Measurements from ENCODE around the gene DLG2. TPM values are rescaled to one million over a fixed set of nuclear protein-coding genes. Genes with fewer than 3 reads are reported as not detected.
A peak's percentile ranks its signal among the peaks of the same experiment; 100 is the strongest.

The DLG2 gene
- total and polyA plus RNA-seq, 2 donors = 3.4 to 42.4 TPM

- Histone ChIP-seq H3K36me3 (ENCODE audit: insufficient read depth) (no peaks in the 10 kb centered on the region), H3K4me3 (ENCODE audit: low read depth, low read length) (no peak overlapping the region), H3K4me1 (ENCODE audit: insufficient read depth) (no peaks in the 10 kb centered on the region), H3K27ac (ENCODE audit: low read depth) (no peak overlapping the region)
- DNase-seq (ENCODE audit: extremely low spot score) = peak; percentile 2
- WGBS = 73% methylated on average over 3 of the region's 3 CpGs
Measured at GRCh38 chr11:84524422-84525051, 1102.6 kb downstream of the DLG2 start.

DNA sequence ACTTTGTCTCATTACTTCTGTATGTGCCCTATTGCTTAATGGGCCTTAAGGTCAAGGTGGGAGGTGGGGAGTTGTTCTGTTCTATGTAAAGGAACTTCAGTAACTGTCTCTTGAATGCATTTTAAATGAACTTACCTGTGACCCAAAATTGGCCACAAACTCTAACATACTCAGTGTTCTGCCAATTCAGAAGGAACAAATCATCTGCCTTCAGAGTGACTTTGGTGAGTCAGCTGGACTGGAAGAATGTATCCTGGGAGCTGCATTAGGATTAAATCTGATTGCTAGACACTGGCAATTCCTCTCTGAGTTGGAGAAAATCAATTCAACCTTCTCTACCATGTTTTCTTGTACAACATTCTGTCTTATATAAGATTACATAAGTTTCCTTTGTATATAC, 1104.8 kb downstream of the DLG2 start:
- no peak for DNase-seq (ENCODE audit: extremely low spot score)
- no peaks in the 10 kb centered on the region for H3K36me3 ChIP-seq (ENCODE audit: insufficient read depth)
- H3K4me1 ChIP-seq (ENCODE audit: insufficient read depth) = no peaks in the 10 kb centered on the region
- no peak overlapping the region for H3K4me3 ChIP-seq (ENCODE audit: low read depth, low read length)
- no peak overlapping the region for H3K27ac ChIP-seq (ENCODE audit: low read depth)

DNA sequence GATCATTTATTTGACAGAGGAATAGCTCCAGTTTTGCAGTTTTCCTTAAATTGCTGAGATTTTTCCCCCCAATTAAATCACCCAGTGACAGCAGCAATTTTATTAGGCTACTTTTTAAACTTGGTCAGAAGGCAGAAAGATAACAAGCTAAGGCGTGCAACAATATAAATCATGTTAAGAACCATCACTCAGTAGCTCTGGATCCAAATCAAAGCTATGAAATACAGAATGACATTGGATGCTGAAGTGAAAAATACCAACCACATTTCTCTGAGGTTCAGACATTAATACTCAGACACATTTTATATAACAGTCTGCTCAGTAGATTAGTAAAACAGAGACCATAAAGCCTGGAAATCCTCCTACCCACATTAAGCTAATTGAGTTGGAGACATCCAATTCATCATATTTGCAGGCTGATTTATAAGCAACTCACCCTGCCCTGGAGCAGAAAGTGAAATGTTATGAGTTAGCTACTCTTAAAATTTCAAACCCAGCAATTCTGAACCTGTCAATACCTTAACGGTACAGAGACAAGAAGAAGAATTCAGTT, 1108.4 kb downstream of the DLG2 start:
- DNase-seq (ENCODE audit: extremely low spot score) = peak; percentile 23
- H3K36me3 ChIP-seq (ENCODE audit: insufficient read depth) = no peaks in the 10 kb centered on the region
- no peaks in the 10 kb centered on the region for H3K4me1 ChIP-seq (ENCODE audit: insufficient read depth)
- WGBS = 64% methylated on average over 2 of the region's 2 CpGs
- H3K4me3 ChIP-seq (ENCODE audit: low read depth, low read length) = no peak overlapping the region
- H3K27ac ChIP-seq (ENCODE audit: low read depth) = no peak overlapping the region

DNA sequence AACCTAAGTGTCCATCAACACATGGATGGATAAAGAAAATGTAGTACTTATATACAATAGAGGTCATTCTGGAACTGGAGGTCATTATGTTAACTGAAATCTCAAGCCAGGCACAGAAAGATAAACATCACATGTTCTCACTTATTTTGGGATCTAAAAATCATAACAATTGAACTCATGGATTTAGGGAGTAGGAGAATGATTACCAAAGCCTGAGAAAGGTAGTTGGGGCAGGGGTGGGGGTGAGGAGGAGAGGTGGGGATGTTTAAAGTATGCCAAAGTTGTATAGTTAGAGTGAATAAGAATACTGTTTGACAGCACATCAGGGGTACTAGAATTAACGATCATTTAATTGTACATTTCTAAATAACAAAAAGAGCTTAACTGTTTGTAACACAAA, 1112.7 kb downstream of the DLG2 start:
- H3K4me3 ChIP-seq (ENCODE audit: low read depth, low read length) = no peak overlapping the region
- no peaks in the 10 kb centered on the region for H3K4me1 ChIP-seq (ENCODE audit: insufficient read depth)
- H3K27ac ChIP-seq (ENCODE audit: low read depth) = no peak overlapping the region
- H3K36me3 ChIP-seq (ENCODE audit: insufficient read depth) = no peaks in the 10 kb centered on the region
- DNase-seq (ENCODE audit: extremely low spot score) = no peak
- whole genome bisulfite sequencing = 76% methylated on average over 1 of the region's 1 CpG

DNA sequence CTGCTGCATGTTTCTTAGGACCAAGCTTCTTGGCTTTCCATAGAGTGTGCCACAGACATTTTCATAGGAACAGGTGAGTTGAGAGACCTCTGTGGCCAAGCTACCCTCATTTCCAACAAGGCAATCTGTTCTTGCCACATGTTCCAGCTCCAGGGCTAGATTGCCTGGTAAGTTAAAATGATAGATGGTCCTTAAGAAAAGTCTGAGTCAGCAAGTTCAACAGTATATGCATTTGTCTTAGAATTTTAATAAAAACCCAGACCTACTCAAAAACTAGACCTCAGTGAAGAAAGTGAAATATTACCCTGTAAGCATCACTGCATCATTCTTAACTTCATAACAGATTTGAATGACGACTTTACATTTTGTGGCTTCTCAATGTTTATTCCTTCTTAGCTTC, 1123.6 kb downstream of the DLG2 start:
- Histone ChIP-seq H3K4me1 (ENCODE audit: insufficient read depth) (no peaks in the 10 kb centered on the region), H3K36me3 (ENCODE audit: insufficient read depth) (no peaks in the 10 kb centered on the region), H3K4me3 (ENCODE audit: low read depth, low read length) (no peak overlapping the region), H3K27ac (ENCODE audit: low read depth) (no peak overlapping the region)
- WGBS = 87% methylated on average over 1 of the region's 1 CpG
- no peak for DNase-seq (ENCODE audit: extremely low spot score)

DNA sequence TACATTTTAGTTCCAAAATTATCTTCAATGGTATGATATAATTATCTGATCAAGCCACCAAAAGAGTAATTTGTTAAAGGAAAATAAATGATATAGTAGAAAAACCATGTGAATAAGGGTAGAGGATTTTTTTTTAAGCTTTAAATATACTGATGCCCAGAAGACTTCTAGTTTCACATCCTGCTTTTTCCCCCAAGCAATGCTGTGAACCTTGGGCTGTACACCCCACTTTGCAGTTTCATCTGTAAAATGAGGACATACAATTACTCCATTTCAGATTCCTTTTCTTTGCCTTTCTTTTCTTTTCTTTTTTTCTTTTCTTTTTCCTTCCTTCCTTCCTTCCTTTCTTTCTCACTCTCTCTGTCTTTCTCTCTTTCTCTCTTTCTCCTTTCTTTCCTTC, 1125.4 kb downstream of the DLG2 start:
- no peak overlapping the region for H3K4me3 ChIP-seq (ENCODE audit: low read depth, low read length)
- no peak overlapping the region for H3K27ac ChIP-seq (ENCODE audit: low read depth)
- no peaks in the 10 kb centered on the region for H3K4me1 ChIP-seq (ENCODE audit: insufficient read depth)
- no peaks in the 10 kb centered on the region for H3K36me3 ChIP-seq (ENCODE audit: insufficient read depth)
- DNase-seq (ENCODE audit: extremely low spot score) = no peak

GRCh38 chr11:84497981-84498411, 1129.1 kb downstream of the DLG2 start:
- H3K27ac ChIP-seq (ENCODE audit: low read depth) = no peak overlapping the region
- H3K4me1 ChIP-seq (ENCODE audit: insufficient read depth) = no peaks in the 10 kb centered on the region
- no peak for DNase-seq (ENCODE audit: extremely low spot score)
- H3K4me3 ChIP-seq (ENCODE audit: low read depth, low read length) = no peak overlapping the region
- H3K36me3 ChIP-seq (ENCODE audit: insufficient read depth) = no peaks in the 10 kb centered on the region
- 75% methylated on average over 4 of the region's 4 CpGs for WGBS

- Histone ChIP-seq H3K4me3 (ENCODE audit: low read depth, low read length) (no peak overlapping the region), H3K4me1 (ENCODE audit: insufficient read depth) (no peaks in the 10 kb centered on the region), H3K36me3 (ENCODE audit: insufficient read depth) (no peaks in the 10 kb centered on the region), H3K27ac (ENCODE audit: low read depth) (no peak overlapping the region)
- DNase-seq (ENCODE audit: extremely low spot score) = no peak
- WGBS = 54% methylated on average over 1 of the region's 1 CpG
Measured at GRCh38 chr11:84497181-84497580, 1130.0 kb downstream of the DLG2 start.

DNA sequence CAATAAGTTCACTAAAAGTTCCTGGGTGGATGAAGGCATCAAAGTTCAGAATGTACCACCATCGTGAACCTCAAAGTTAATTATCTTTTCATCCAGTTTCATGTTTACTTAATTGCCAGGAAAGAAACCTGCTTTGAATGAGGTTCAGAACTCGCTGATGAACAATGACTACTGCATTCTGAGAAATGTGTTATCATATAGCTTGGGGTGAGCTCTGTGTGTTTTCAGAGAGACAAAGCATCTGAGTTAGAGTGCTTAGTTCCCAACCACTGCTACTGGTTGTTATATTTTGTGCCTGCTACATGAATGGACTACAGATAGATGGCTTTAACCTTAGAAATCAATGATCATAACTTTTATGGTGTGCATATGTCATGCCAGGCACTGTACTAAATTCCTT, 1131.0 kb downstream of the DLG2 start:
- Histone ChIP-seq H3K36me3 (ENCODE audit: insufficient read depth) (no peaks in the 10 kb centered on the region), H3K4me1 (ENCODE audit: insufficient read depth) (no peaks in the 10 kb centered on the region), H3K27ac (ENCODE audit: low read depth) (no peak overlapping the region), H3K4me3 (ENCODE audit: low read depth, low read length) (no peak overlapping the region)
- no peak for DNase-seq (ENCODE audit: extremely low spot score)
- 91% methylated on average over 2 of the region's 2 CpGs for WGBS

GRCh38 chr11:84480131-84480530, 1147.0 kb downstream of the DLG2 start:
- WGBS = 69% methylated on average over 4 of the region's 4 CpGs
- Histone ChIP-seq H3K36me3 (ENCODE audit: insufficient read depth) (no peaks in the 10 kb centered on the region), H3K4me1 (ENCODE audit: insufficient read depth) (no peaks in the 10 kb centered on the region), H3K4me3 (ENCODE audit: low read depth, low read length) (no peak overlapping the region), H3K27ac (ENCODE audit: low read depth) (no peak overlapping the region)
- DNase-seq (ENCODE audit: extremely low spot score) = no peak

DNA sequence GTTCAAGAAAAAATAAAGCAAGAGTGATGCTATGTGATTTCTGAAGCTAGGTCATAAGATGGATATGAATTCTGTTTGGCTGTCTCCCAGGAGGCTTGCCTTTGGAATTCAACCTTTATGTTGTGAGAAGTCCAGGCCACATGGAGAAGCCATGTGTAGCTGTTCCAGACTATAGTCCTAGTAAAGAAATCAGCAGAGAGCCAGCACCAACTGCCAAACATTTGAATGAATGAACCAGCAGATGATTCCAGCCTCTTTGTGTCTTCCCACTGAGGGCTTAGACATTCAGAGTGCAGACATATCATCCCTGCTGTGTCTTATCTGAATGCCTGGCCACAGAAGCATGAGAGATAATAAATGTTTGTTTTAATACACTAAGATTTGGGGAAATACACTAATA, 1150.6 kb downstream of the DLG2 start:
- no peak for DNase-seq (ENCODE audit: extremely low spot score)

GRCh38 chr11:84471501-84471900, 1155.6 kb downstream of the DLG2 start:
- DNase-seq (ENCODE audit: extremely low spot score) = no peak
- no peak overlapping the region for H3K4me3 ChIP-seq (ENCODE audit: low read depth, low read length)
- 66% methylated on average over 1 of the region's 1 CpG for WGBS
- H3K36me3 ChIP-seq (ENCODE audit: insufficient read depth) = no peaks in the 10 kb centered on the region
- no peak overlapping the region for H3K27ac ChIP-seq (ENCODE audit: low read depth)
- H3K4me1 ChIP-seq (ENCODE audit: insufficient read depth) = no peaks in the 10 kb centered on the region

More for the DNA sequence above, 1150.6 kb downstream of the DLG2 start:
- no peak overlapping the region for H3K4me3 ChIP-seq (ENCODE audit: low read depth, low read length)
- no peak overlapping the region for H3K27ac ChIP-seq (ENCODE audit: low read depth)
- no peaks in the 10 kb centered on the region for H3K36me3 ChIP-seq (ENCODE audit: insufficient read depth)
- H3K4me1 ChIP-seq (ENCODE audit: insufficient read depth) = no peaks in the 10 kb centered on the region

GRCh38 chr11:84468235-84468634, 1158.9 kb downstream of the DLG2 start:
- no peak for DNase-seq (ENCODE audit: extremely low spot score)
- Histone ChIP-seq H3K4me1 (ENCODE audit: insufficient read depth) (no peaks in the 10 kb centered on the region), H3K4me3 (ENCODE audit: low read depth, low read length) (no peak overlapping the region)

GRCh38 chr11:84465040-84465439, 1162.1 kb downstream of the DLG2 start:
- 64% methylated on average over 4 of the region's 4 CpGs for WGBS
- no peak for DNase-seq (ENCODE audit: extremely low spot score)

More at GRCh38 chr11:84468235-84468634, 1158.9 kb downstream of the DLG2 start:
- Histone ChIP-seq H3K36me3 (ENCODE audit: insufficient read depth) (no peaks in the 10 kb centered on the region), H3K27ac (ENCODE audit: low read depth) (no peak overlapping the region)

DNA sequence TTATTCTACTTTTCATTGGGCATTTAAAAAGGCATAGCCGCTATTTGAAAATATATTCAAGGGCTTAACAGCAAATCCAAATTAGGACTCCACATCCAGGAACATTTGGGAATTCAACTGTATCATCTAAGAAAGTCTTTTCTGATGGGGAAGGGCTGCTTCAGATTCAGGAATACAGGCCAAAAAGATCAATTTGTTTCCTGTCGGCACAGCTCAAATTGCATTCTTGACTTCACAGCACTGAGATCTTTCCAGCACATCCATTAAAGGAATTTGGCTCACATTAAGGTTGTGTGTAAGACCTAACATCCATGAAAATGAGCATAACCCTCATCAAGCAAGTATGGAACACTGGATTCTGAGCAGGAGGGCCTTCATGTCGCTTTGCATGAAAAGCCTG, 1171.5 kb downstream of the DLG2 start:
- Histone ChIP-seq H3K36me3 (ENCODE audit: insufficient read depth) (no peaks in the 10 kb centered on the region), H3K4me3 (ENCODE audit: low read depth, low read length) (no peak overlapping the region), H3K27ac (ENCODE audit: low read depth) (no peak overlapping the region), H3K4me1 (ENCODE audit: insufficient read depth) (no peaks in the 10 kb centered on the region)
- WGBS = 61% methylated on average over 3 of the region's 3 CpGs
- peak; percentile 33 for DNase-seq (ENCODE audit: extremely low spot score)

More at GRCh38 chr11:84465040-84465439, 1162.1 kb downstream of the DLG2 start:
- no peaks in the 10 kb centered on the region for H3K4me1 ChIP-seq (ENCODE audit: insufficient read depth)
- no peak overlapping the region for H3K27ac ChIP-seq (ENCODE audit: low read depth)
- H3K4me3 ChIP-seq (ENCODE audit: low read depth, low read length) = no peak overlapping the region
- no peaks in the 10 kb centered on the region for H3K36me3 ChIP-seq (ENCODE audit: insufficient read depth)
